ENCODE measurements around the gene SPATA3.
"Not testable (repeated sequence)": the region's sequence is repeated elsewhere in the genome, so short reads cannot be mapped to it uniquely, and the experiment has no call there.

SPATA3 gene

GRCh38 chr2:231018184-231018583 is 22.3 kb downstream of the SPATA3 start:
- in situ Hi-C loops (cut with HindIII; ENCODE audit: low sequenced_read_pairs) = no loop called here

DNA sequence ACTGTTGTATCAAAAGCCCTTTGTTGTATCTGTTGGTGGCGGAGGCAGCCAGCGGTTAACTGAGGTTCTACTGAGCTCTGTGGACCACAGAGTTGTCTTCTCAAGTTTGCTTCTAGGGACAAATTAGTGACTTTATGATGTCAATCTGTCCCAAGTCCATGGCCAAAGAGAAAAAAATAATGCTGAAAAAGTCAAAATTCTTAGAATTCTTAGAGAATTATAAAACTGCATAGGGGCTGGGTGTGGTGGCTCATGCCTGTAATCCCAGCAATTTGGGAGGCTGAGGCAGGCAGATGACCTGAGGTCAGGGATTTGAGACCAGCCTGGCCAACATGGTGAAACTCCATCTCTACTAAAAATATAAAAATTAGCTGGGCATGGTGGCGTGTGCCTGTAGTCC is 29.1 kb downstream of the SPATA3 start:
- in situ Hi-C loops (cut with HindIII; ENCODE audit: low sequenced_read_pairs) = not testable (repeated sequence)

- in situ Hi-C loops (cut with HindIII; ENCODE audit: low sequenced_read_pairs) = no loop called here
Observed at GRCh38 chr2:231028889-231029288, 33.0 kb downstream of the SPATA3 start.

GRCh38 chr2:231029563-231029962 is 33.6 kb downstream of the SPATA3 start:
- in situ Hi-C loops (cut with HindIII; ENCODE audit: low sequenced_read_pairs) = no loop called here

DNA sequence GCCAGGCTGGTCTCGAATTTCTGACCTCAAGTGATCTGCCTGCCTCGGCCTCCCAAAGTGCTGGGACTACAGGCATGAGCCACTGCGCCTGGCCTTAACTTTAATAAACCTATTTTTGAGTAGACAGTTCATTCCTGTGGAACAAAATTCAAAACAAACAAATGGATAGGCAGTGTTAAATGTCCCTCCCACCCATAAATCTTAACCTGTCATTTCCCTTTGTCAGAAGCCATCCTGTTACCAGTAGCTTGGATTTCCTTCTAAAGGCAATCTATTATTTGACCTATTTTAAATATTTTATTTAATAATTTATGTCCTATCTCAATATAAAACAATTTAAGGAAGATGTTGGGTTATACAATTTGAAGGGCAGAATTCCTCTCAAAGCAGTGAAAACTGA is 34.8 kb downstream of the SPATA3 start:
- in situ Hi-C loops (cut with HindIII; ENCODE audit: low sequenced_read_pairs) = no loop called here

DNA sequence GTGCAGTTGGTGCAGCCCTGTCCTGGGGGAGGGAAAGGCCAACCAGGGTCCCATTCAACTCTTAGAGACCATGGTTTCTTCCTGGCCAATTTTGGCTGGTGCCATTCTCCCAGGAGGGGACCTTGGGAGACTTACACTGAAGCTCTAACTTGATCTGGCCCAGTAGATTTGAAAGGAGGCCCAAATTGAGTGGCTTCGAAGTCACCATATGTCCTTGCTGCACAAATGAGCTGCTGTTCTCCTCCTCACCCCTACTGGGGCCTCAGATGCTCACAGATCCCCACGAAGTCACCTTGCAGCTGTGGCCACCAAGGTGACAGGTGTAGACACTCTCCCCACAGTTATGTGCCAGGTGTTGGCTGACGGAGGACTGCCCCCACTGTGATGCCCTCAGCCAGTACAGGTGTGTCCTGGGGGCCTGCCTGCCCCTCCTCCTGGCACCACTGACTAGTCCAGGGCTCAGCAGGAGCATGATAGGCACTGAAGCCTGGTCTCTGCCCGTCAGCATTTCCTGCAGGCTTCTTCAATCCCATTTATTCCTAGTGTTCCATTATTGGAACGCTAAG is 36.7 kb downstream of the SPATA3 start:
- in situ Hi-C loops (cut with HindIII; ENCODE audit: low sequenced_read_pairs) = no loop called here

DNA sequence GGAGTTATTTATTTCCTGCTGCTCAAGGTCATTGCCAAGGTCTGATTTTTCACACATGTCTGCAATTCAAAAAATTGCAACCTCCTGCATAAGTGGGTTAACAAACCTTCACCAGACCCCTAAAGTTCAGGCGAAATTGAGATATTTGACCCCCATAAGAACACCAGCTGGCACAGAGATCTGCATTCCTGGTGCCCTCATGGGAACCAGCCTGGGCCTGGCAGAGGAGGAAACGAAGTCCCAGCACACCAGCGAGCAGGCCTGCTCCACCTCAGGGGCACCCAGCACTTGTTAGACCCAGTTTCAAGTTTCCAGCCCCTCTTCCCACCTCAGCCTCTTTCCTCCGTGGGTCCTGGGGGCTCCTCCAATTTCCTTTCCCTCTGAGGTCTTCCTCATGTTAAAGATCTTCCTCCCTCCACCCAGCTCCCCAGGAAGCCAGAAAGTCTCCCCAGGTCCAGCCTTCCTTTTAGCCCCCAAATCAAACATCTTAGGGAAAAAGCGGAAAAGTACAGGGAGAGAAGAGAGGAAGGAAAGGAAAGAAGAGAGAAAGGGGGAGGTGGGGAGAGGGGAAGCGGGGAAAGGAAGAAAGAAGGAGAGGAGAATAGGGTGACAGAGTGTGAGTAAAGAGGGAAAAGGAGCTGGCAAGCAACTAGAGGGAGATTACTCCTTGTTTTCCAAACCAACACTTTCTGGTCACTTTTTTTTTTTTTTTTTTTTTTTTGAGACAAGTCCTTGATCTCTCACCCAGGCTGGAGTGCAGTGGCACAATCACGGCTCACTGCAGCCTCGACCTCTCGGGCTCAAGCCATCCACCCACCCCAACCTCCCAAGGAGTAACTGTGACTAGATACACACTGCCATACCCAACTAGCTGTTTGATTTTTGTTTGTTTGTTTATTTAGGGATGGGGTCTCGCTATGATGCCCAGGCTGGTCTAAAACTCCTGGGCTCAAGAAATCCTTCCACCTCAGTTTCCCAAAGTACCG is 37.5 kb downstream of the SPATA3 start:
- in situ Hi-C loops (cut with HindIII; ENCODE audit: low sequenced_read_pairs) = no loop called here

GRCh38 chr2:231034291-231034882 is 38.5 kb downstream of the SPATA3 start:
- in situ Hi-C loops (cut with HindIII; ENCODE audit: low sequenced_read_pairs) = no loop called here

- in situ Hi-C loops (cut with HindIII; ENCODE audit: low sequenced_read_pairs) = no loop called here
Observed at GRCh38 chr2:231036131-231036530, 40.2 kb downstream of the SPATA3 start.

DNA sequence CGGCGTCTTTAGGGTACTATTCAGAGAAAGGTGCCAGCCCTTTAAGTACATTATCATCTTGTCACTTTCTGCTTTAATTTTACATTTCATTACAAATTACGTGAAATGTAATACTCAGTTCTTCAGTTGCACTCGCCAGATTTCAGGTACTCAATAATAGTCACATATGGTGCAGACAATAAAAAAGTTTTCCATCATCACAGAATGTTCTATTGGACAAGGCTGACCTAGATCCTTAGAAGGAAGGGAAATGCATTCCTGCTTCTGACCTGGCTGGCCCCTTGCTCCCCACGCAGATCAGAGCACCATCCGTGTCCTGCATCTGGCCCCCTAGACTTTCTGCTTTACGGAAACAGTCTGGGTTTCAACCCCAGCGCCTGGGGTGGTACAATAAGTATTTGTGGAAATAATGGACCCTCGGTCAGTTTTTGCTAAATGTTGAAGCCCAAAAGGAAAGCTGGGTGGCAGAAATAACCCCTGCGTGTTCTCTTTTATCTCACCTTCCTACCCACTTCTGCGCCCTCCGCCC is 40.7 kb downstream of the SPATA3 start:
- in situ Hi-C loops (cut with HindIII; ENCODE audit: low sequenced_read_pairs) = no loop called here

- in situ Hi-C loops (cut with HindIII; ENCODE audit: low sequenced_read_pairs) = no loop called here
Observed at GRCh38 chr2:231037202-231037730, 41.3 kb downstream of the SPATA3 start, which contains the start of gene C2orf72. C2orf72 (plus strand) TSS chr2:231037523; CDS start chr2:231037566, 43 bp downstream.

- in situ Hi-C loops (cut with HindIII; ENCODE audit: low sequenced_read_pairs) = no loop called here
Observed at GRCh38 chr2:231037731-231038482, 42.0 kb downstream of the SPATA3 start.

DNA sequence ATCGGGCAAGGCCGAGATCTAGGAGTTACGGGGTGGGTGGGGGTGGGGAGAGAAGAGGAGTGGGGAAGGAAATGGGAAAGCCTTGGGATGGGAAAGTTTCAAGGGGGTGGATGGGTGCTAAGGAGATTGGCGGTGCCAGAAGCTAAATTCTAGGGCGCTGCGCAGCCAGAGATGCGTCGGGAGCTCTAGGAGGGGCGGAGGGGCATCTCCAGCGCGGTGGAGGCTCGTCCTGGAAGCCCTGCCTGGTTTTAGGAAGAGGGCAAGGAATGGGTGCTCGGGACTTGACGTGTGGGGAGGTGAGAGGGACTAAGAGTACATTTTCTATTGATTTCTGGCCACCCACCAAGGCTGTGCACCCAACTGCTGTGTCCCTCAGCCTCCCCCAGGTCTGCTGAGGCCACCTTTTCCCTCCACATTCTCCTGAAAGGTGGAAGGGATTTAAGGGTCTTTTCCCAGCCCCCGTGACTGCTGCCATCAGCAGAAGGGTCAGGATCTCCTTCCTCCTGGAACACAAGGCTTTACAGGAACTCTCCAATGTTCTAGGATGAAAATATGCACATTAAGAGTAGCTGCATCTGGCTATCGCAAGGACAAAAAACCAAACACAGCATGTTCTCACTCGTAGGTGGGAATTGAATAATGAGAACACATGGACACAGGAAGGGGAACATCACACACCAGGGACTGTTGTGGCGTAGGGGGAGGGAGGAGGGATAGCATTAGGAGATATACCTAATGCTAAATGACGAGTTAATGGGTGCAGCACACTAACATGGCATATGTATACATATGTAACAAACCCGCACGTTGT is 42.8 kb downstream of the SPATA3 start:
- in situ Hi-C loops (cut with HindIII; ENCODE audit: low sequenced_read_pairs) = no loop called here

- in situ Hi-C loops (cut with HindIII; ENCODE audit: low sequenced_read_pairs) = no loop called here
Observed at GRCh38 chr2:231039294-231039664, 43.4 kb downstream of the SPATA3 start.

GRCh38 chr2:231039821-231040364 is 44.0 kb downstream of the SPATA3 start:
- in situ Hi-C loops (cut with HindIII; ENCODE audit: low sequenced_read_pairs) = no loop called here

- in situ Hi-C loops (cut with HindIII; ENCODE audit: low sequenced_read_pairs) = no loop called here
Observed at GRCh38 chr2:231041061-231041689, 45.3 kb downstream of the SPATA3 start.

- in situ Hi-C loops (cut with HindIII; ENCODE audit: low sequenced_read_pairs) = no loop called here
Observed at GRCh38 chr2:231043796-231044195, 47.9 kb downstream of the SPATA3 start.

- in situ Hi-C loops (cut with HindIII; ENCODE audit: low sequenced_read_pairs) = no loop called here
Observed at GRCh38 chr2:231046916-231047273, 51.0 kb downstream of the SPATA3 start.

- in situ Hi-C loops (cut with HindIII; ENCODE audit: low sequenced_read_pairs) = no loop called here
Observed at GRCh38 chr2:231047274-231047922, 51.5 kb downstream of the SPATA3 start.

Data from DLD1 (cell line).